Measurements from ENCODE around the gene IRF3.
A peak's percentile ranks its signal among the peaks of the same experiment; 100 is the strongest.
"Not testable (repeated sequence)": the region's sequence is repeated elsewhere in the genome, so short reads cannot be mapped to it uniquely, and the experiment has no call there.

Gene IRF3

GRCh38 chr19:49631610-49632192 is 34.0 kb downstream of the IRF3 start:
- no peak overlapping the region for H3K4me3 ChIP-seq (replicated peaks in 1 of 2; ENCODE audit: low read depth in 2 of 2, low read length in 2 of 2)
- TF ChIP-seq CTCF (IDR thresholded peaks at IDR 0.05; ENCODE audit: low read depth, low read length), result no peak
- no peak for DNase-seq (ENCODE audit: low read depth in 2 of 2)

- DNase-seq (ENCODE audit: low read depth in 2 of 2), result peak in 1 of 2 donors; percentile 25
- no peak for TF ChIP-seq CTCF (IDR thresholded peaks at IDR 0.05; ENCODE audit: low read depth, low read length)
- no peak overlapping the region for H3K4me3 ChIP-seq (replicated peaks in 1 of 2; ENCODE audit: low read depth in 2 of 2, low read length in 2 of 2)
These were observed 34.6 kb downstream of the IRF3 start for GRCh38 chr19:49631014-49631588.

- DNase-seq (ENCODE audit: low read depth in 2 of 2), result no peak
- H3K4me3 ChIP-seq (replicated peaks in 1 of 2; ENCODE audit: low read depth in 2 of 2, low read length in 2 of 2), result no peak overlapping the region
- no peak for TF ChIP-seq CTCF (IDR thresholded peaks at IDR 0.05; ENCODE audit: low read depth, low read length)
These were observed 36.0 kb downstream of the IRF3 start for GRCh38 chr19:49629659-49630058.

- no peak for TF ChIP-seq CTCF (IDR thresholded peaks at IDR 0.05; ENCODE audit: low read depth, low read length)
- no peak overlapping the region for H3K4me3 ChIP-seq (replicated peaks in 1 of 2; ENCODE audit: low read depth in 2 of 2, low read length in 2 of 2)
- no peak for DNase-seq (ENCODE audit: low read depth in 2 of 2)
These were observed 39.4 kb downstream of the IRF3 start for GRCh38 chr19:49626226-49626625.

- DNase-seq (ENCODE audit: low read depth in 2 of 2), result no peak
- no peak for TF ChIP-seq CTCF (IDR thresholded peaks at IDR 0.05; ENCODE audit: low read depth, low read length)
- no peak overlapping the region for H3K4me3 ChIP-seq (replicated peaks in 1 of 2; ENCODE audit: low read depth in 2 of 2, low read length in 2 of 2)
These were observed 40.4 kb downstream of the IRF3 start for GRCh38 chr19:49624967-49625910.

GRCh38 chr19:49617860-49618259 is 47.8 kb downstream of the IRF3 start:
- H3K4me3 ChIP-seq (replicated peaks in 1 of 2; ENCODE audit: low read depth in 2 of 2, low read length in 2 of 2); DNase-seq (ENCODE audit: low read depth in 2 of 2): not testable (repeated sequence)

- DNase-seq (ENCODE audit: low read depth in 2 of 2), result no peak
- TF ChIP-seq CTCF (IDR thresholded peaks at IDR 0.05; ENCODE audit: low read depth, low read length), result no peak
- no peak overlapping the region for H3K4me3 ChIP-seq (replicated peaks in 1 of 2; ENCODE audit: low read depth in 2 of 2, low read length in 2 of 2)
These were observed 48.7 kb downstream of the IRF3 start for GRCh38 chr19:49616945-49617344.
